ENCODE measurements around the gene HSD11B1.

DNA sequence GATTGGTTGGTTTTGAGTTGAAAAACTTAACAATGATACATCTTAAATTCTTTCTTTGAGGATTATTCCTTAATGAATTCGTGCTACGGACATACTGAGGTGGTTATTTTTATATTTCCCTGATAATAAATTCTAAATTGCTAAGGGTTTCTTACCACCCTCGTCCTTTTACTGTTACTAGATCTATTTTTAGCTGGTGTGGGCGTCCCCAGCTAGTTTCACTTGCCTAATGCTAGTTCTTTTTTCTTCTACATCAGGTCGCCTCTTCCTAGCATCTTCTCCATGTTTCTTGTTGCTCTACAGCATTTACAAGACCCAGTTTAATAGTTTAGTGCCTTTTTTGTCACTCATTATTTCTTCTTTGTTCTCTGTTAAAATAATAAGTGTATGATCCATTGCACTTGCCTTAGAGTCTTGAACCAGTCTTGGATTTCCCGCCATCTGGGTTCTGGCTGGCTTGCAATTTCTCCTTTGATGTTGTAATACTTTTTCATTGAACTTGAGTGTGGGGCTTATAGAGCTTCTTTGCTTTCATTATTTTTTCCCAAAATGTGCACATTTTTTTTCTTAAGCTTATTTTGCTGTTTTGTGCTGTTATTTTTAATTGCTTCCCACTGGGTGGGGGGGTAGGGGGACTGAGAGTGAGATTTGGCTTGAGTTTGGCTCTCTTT, 677 bp upstream of the HSD11B1 start:
- TF ChIP-seq, protein P1, sequence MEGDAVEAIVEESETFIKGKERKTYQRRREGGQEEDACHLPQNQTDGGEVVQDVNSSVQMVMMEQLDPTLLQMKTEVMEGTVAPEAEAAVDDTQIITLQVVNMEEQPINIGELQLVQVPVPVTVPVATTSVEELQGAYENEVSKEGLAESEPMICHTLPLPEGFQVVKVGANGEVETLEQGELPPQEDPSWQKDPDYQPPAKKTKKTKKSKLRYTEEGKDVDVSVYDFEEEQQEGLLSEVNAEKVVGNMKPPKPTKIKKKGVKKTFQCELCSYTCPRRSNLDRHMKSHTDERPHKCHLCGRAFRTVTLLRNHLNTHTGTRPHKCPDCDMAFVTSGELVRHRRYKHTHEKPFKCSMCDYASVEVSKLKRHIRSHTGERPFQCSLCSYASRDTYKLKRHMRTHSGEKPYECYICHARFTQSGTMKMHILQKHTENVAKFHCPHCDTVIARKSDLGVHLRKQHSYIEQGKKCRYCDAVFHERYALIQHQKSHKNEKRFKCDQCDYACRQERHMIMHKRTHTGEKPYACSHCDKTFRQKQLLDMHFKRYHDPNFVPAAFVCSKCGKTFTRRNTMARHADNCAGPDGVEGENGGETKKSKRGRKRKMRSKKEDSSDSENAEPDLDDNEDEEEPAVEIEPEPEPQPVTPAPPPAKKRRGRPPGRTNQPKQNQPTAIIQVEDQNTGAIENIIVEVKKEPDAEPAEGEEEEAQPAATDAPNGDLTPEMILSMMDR (IDR thresholded peaks at IDR 0.05) = no peak
- TF ChIP-seq, protein P2, sequence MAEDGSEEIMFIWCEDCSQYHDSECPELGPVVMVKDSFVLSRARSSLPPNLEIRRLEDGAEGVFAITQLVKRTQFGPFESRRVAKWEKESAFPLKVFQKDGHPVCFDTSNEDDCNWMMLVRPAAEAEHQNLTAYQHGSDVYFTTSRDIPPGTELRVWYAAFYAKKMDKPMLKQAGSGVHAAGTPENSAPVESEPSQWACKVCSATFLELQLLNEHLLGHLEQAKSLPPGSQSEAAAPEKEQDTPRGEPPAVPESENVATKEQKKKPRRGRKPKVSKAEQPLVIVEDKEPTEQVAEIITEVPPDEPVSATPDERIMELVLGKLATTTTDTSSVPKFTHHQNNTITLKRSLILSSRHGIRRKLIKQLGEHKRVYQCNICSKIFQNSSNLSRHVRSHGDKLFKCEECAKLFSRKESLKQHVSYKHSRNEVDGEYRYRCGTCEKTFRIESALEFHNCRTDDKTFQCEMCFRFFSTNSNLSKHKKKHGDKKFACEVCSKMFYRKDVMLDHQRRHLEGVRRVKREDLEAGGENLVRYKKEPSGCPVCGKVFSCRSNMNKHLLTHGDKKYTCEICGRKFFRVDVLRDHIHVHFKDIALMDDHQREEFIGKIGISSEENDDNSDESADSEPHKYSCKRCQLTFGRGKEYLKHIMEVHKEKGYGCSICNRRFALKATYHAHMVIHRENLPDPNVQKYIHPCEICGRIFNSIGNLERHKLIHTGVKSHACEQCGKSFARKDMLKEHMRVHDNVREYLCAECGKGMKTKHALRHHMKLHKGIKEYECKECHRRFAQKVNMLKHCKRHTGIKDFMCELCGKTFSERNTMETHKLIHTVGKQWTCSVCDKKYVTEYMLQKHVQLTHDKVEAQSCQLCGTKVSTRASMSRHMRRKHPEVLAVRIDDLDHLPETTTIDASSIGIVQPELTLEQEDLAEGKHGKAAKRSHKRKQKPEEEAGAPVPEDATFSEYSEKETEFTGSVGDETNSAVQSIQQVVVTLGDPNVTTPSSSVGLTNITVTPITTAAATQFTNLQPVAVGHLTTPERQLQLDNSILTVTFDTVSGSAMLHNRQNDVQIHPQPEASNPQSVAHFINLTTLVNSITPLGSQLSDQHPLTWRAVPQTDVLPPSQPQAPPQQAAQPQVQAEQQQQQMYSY (CRISPR knock-in tag; IDR thresholded peaks at IDR 0.05) = no peak
